GM19023 (cell line): ENCODE measurements around the gene CLECL1.
"Not testable (repeated sequence)": the region's sequence is repeated elsewhere in the genome, so short reads cannot be mapped to it uniquely, and the experiment has no call there.

ENCODE experiments used
- ATAC-seq: cut with Tn5 transposase; IDR thresholded peaks from one replicate; pipeline ENCODE4 v1.9.1; 2021; ENCODE audit warnings: mild to moderate bottlenecking, moderate library complexity; ENCODE audit not compliant: unreplicated experiment

CLECL1 gene

GRCh38 chr12:9724023-9724422, 8.9 kb downstream of the CLECL1 start:
- no peak for ATAC-seq

- ATAC-seq = peak; percentile 68
Observed at GRCh38 chr12:9721394-9722092, 11.4 kb downstream of the CLECL1 start.

- ATAC-seq = no peak
Observed at GRCh38 chr12:9719790-9720189, 13.1 kb downstream of the CLECL1 start.

GRCh38 chr12:9718968-9719367, 13.9 kb downstream of the CLECL1 start:
- ATAC-seq = no peak

- no peak for ATAC-seq
Observed at GRCh38 chr12:9717070-9717925, 15.6 kb downstream of the CLECL1 start.

- ATAC-seq = peak; percentile 67
Observed at GRCh38 chr12:9713032-9713558, 19.8 kb downstream of the CLECL1 start.

DNA sequence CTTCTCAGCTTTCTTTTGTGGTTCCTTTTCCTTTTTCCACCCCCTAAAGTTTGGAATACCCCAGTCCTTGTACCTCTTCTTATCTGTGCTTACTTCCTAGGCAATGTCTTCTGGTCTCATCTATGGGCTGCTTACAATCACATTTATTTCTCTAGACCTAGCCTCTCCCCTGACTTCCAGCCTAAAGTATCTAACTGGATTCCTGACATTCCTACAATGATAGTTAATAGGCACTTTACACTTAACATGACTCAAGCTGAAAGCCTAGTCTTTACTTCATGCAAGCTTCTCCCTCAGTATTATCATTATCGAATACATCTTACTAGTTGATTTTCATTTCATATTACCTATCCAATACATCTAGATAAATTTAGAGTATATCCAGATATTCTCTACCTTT, 21.2 kb downstream of the CLECL1 start:
- ATAC-seq = no peak

DNA sequence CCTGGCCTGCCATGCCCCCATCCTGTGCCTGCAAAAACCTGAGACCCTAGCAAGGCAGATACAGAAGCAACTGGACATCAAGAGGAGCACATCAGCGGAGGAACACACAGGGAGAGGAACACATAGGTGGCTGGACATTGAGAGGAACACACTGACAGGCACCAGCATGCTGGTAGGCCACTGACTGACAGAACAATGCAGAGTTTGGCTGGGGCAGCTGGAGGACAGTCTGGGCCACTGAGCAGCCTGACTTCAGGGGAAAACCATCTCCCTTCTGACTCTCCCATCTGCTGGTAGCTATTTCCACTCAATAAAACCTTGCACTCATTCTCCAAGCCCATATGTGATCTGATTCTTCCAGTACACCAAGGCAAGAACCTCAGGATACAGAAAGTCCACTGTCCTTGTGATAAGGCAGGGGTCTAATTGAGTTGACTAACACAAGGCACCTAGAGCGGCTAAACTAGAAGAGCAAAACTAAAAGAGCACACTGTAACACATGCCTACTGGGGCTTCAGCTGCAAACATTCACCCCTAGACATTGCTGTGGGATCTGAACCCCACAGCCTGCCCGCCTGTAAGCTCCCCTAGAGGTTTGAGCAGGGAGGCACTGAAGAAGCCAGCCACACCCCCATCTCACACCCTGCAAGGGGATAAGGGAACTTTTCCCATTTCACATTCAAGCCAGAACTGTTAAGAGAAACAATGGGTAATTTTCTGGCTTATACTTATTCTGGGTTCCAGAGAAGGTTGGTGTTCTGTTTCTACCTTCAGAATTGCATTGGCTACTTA, 22.1 kb downstream of the CLECL1 start:
- no peak for ATAC-seq

DNA sequence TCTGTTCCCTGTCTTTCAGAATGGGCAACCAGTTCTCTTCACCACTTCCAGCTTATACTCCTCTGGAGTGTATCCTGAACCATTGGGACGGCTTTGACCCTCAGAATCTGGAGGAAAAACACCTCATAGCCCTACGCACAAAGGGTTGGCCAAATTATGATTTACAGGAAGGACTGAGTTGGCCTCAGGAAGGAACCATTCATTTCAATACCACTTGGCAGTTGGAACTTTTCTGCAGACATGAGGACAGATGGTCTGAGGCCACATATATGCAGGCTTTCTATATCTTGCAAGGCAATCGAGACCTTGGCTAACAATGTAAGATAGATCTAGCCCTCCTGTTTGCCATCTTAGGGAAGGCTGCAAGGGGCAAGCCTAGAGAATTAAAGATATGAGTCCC, 24.0 kb downstream of the CLECL1 start:
- no peak for ATAC-seq

- no peak for ATAC-seq
Observed at GRCh38 chr12:9707864-9708808, 24.8 kb downstream of the CLECL1 start.

- no peak for ATAC-seq
Observed at GRCh38 chr12:9707356-9707755, 25.5 kb downstream of the CLECL1 start.

GRCh38 chr12:9706086-9706685, 26.7 kb downstream of the CLECL1 start:
- no peak for ATAC-seq

DNA sequence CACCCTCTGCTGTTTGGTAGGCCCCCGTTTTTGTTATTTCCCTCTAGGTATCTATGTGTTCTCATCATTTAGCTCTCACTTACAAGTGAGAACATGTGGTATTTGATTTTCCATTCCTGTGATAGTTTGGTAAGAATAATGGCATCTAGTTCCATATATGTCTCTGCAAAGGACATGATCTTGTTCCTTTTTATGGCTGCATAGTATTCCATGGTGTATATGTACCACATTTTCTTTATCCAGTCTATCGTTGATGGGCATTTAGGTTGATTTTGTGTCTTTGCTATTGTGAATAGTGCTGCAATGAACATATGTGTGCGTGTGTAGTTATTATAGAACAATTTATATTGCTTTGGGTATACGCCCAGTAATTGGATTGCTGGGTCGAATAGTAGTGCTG, 28.3 kb downstream of the CLECL1 start:
- ATAC-seq = not testable (repeated sequence)

GRCh38 chr12:9702255-9702654, 30.6 kb downstream of the CLECL1 start:
- no peak for ATAC-seq

GRCh38 chr12:9701380-9702154, 31.3 kb downstream of the CLECL1 start:
- ATAC-seq = no peak

- no peak for ATAC-seq
Observed at GRCh38 chr12:9700606-9700956, 32.3 kb downstream of the CLECL1 start.

DNA sequence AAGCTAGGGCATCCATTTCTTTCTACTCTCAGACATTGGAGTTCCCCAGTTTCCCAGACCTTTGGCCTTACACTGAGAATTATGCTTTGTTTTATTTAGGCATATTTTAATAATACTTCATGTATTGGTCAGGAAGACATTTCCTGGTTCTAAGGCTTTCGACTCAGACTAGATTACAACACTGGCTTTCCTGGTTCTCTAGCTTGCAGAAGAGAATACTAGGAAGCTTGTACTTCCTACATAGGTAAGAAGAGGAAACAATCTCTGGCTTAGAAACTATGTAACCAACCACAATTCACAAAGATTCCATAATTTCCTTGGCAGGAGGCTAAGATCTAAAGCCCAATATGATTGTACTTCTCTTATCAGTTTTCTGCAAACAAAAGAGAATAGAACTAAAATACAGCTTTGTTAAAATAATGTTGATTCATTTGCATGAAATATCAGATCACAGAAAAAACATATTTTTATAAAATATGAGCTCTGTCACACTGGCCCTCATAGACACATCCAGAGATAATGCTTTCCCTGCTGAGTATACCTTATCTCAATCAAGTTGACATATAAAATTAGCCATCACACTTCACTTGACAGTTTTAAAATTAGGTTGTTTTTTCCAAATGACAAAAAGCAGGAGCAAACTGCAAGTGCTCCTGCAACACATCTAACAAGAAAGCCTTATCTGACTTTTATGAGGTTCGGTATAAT, 32.8 kb downstream of the CLECL1 start:
- ATAC-seq = no peak

DNA sequence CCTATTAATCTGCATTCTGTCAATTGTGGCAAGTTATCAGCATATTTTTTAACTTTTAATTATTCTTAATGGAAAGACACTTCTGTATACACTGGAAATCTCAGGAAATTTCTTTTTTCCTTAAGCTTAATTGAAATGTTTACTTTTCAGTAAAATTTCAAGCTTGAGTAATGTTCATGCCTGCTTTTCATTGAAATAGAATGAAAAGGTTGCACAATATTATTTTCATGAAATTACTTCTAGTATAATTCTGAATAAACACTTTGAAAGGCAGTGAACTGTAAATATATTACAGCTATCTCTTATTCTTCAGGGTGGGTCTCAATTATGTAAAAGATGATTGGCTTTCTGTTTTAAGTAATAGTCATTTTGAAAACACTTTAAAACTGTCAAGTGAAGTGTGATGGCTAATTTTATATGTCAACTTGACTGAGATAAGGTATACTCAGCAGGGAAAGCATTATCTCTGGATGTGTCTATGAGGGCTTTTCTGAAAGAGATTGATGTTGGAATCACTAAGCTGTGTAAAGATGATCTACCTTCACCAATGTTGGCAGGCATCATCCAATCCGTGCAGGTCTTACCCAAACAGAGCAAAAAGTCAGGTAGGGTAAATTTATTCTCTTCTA, 33.5 kb downstream of the CLECL1 start:
- no peak for ATAC-seq
